GM21619 (cell line): ENCODE data around the gene ACSF2.
"Not testable (repeated sequence)": the region's sequence is repeated elsewhere in the genome, so short reads cannot be mapped to it uniquely, and the experiment has no call there.

Source experiments
- ATAC-seq: cut with Tn5 transposase; IDR thresholded peaks from one replicate; pipeline ENCODE4 v1.9.1; 2021; ENCODE audit not compliant: unreplicated experiment

Gene ACSF2

DNA sequence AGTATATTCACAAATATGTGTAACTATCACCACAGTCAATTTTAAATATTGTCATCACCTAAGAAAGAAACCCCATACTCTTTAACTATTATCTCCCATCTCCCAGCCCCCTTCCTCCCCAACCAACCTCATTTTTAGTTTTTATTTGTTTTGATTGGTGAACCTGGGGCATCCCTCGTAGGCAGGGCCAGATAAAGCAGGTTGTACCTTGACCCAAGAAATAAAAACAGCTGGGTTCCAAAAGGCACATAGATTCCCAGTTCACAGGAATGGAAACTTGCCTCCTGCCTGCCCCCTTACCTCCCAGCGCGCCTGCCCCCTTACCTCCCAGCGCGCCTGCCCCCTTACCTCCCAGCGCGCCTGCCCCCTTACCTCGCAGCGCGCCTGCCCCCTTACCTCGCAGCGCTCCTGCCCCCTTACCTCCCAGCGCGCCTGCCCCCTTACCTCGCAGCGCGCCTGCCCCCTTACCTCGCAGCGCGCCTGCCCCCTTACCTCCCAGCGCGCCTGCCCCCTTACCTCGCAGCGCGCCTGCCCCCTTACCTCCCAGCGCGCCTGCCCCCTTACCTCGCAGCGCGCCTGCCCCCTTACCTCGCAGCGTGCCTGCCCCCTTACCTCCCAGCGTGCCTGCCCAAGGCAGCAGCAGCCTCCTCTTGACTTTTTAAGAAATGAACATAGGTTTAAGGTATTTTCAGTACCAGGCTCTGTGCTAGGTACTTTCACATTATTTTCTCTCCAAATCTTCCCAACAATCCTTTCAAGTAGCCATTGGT is 49.9 kb downstream of the ACSF2 start:
- not testable (repeated sequence) for ATAC-seq

GRCh38 chr17:50476545-50477315 is 50.7 kb downstream of the ACSF2 start:
- no peak for ATAC-seq

DNA sequence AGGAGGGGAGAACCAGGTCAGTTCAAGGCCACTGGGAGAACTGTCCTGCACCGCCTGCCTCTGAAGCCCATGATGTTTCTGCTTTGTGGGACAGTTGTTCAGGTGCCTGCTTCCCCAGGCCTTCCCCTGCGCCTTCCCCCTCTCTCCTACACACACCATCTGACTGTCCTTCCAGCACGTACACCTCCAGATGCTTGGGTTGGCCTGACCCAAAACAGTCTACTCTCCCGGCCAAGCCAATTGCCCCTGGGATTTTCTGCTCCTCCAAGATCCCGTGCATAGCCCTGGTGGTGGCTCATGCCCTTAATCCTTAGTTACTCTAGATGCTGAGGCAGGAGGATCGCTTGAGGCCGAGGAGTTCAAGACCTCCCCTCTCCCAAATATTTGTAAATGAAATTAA is 52.0 kb downstream of the ACSF2 start:
- no peak for ATAC-seq

GRCh38 chr17:50478391-50479381 is 52.7 kb downstream of the ACSF2 start, which contains the start of gene RSAD1:
TSS of gene RSAD1 (plus strand) at chr17:50478860. CDS start at chr17:50478885, 25 bp downstream.
- ATAC-seq: peak; percentile 78

GRCh38 chr17:50479522-50480141 is 53.6 kb downstream of the ACSF2 start:
- ATAC-seq: no peak

DNA sequence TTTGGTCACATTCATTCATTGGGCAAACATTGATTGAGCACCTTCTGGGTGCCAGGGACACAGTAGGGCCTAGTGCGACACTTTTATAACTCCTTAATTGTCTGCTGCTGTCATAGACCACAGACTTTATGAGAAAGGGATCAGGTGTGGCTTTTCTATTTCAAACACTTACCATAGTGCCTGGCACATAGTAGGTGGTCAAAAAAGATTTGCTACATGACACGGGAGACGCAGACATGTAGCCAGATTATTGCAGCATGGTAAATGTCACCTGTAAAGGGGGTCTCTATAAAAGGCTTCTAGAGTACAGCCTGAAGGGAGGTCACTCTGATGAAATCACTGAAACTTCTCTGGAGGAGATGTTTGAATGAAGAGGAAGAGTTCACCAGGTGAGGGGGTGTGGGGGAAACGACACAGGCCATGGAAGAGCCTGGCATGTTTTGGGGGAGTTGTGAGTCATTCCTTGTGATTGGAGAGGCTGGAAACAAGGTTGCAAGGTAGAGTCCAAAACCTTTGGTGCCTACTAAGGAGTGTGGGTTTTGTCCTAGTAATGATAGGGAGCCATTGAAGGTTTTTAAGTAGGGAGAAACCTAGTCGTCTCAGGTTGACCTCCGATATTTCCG is 54.2 kb downstream of the ACSF2 start:
- ATAC-seq: no peak

DNA sequence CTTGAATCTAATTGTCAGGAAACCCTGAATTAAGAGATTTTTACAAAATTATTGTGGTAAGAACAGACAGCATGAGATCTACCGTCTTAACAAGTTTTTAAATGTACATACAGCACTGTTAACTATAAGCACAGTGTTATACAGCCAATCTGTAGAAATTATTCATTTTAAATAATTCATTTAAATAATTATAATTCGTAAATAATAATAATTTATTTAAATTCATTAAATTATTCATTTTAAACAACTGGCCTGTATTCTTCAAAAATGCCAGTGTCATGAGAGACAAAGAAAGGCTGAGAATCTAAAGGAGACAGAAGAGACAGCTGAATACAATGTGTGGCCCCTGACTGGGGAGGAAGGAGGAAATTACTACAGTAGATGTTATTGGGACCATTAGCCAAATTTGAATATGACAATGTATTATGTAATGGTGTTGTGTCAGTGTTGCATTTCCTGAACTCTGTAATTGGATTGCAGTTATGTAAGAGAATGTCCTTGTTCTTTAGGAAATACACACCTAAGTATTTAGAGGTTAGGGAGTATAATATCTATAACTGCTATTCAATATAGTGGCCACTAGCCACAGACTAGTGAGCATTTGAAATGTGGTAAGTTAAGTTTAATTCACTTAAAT is 55.0 kb downstream of the ACSF2 start:
- ATAC-seq: no peak

GRCh38 chr17:50481648-50482047 is 55.6 kb downstream of the ACSF2 start:
- no peak for ATAC-seq

DNA sequence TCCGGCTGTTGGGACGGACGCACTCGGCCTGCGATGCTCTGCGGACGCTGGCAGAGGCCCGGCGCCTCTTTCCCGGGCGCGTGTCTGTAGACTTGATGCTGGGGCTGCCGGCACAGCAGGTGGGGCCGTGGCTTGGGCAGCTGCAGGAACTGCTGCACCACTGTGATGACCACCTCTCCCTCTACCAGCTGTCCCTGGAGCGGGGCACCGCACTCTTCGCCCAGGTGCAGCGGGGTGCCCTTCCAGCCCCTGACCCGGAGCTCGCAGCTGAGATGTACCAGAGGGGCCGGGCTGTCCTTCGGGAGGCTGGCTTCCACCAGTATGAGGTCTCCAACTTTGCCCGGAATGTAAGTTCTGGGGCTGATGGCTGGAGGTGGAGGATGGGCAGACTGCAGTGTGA is 56.1 kb downstream of the ACSF2 start:
- ATAC-seq: no peak

DNA sequence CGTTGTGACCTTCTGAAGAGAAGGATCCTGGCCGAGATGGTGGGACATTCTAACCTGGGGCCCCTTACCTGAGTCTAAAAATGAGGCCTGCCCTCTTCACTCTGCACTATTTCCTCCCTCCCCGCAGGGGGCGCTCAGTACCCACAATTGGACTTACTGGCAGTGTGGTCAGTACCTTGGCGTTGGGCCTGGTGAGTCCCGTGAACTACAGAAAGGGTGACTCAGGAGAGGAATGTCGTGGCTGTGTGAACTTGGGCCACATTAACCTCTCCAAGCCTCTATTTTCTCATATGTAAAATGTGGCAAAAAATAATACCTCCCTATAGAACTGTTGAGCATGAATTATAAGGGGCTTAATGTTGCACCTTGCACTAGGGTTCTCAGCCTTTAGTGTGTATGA is 56.5 kb downstream of the ACSF2 start:
- ATAC-seq: peak; percentile 37

DNA sequence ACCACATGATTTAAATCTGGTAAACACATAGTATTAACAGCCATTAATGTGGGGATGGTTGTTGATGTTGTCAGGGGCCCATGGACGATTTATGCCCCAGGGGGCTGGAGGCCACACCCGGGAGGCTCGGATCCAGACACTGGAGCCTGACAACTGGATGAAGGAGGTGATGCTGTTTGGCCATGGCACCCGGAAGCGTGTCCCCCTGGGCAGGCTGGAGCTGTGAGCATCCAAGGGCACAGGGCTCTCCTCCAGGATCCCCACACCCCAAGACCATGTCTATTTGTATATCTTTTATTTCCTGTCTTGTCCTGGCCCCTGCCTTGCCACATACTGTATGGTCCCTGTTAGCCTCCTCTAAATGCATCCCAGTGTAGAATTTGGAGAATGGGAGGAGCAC is 57.2 kb downstream of the ACSF2 start:
- no peak for ATAC-seq

- no peak for ATAC-seq
Measured at GRCh38 chr17:50484386-50485155, 58.6 kb downstream of the ACSF2 start.

DNA sequence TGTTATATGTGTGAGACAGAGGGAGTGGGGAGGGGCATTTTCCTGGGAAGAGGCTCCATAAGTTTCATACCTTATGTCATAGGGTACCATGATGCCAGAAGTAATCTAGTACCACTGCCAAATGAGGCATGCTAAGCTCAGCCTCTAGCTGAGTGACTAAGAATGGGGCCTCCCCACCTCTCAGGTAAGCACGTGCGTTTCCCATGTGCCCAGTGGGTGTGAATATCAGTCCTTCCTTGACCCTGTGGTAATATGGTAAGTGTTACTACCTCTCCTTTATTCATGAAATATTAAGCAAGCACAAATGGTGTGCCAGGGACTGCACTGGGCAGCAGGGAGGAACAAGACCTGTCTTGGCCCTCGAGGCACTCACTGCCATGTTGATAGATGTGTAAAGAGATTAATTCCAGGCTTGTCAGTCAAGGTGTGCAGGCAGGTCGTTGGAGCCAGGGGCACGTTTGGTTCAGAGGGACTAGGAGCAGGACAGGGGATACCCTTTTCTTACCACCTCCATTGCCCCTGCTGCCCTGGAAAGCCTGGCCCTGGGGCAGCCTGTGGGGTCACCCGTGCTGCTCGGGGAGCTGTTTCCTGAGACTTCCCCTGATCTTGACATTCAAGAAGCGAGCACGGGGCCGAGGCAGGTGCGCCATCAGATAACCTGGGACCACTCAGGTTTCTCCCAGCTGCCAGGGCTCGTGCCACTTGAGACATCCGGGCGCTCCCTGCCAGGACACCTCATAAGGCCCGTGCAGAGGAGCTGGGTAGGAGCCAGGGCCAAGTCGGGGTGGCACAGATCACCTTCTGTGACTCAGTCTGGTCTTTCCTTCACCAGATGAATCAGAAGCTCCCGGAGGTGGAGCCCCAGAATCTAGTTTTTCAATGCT is 61.4 kb downstream of the ACSF2 start:
- no peak for ATAC-seq

GRCh38 chr17:50488880-50489279 is 62.9 kb downstream of the ACSF2 start:
- no peak for ATAC-seq

DNA sequence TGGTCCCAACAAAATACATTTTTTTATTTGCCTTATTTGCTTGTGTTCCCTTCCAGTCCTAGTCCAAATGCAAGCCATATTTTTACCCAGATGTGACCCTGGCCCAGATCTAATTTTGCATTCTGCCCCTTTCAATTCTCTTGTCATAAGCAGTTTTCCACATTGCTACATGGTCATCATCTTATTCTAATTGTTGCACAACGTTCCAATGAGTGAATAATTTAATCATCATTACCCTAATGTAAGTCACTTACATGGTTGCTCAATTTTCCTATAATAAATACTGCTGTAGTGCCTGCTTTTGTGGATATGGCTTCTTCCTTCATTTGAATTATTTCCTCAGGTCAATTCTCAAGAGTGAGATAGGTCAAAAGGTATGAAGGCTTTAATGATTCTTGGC is 65.5 kb downstream of the ACSF2 start:
- no peak for ATAC-seq

DNA sequence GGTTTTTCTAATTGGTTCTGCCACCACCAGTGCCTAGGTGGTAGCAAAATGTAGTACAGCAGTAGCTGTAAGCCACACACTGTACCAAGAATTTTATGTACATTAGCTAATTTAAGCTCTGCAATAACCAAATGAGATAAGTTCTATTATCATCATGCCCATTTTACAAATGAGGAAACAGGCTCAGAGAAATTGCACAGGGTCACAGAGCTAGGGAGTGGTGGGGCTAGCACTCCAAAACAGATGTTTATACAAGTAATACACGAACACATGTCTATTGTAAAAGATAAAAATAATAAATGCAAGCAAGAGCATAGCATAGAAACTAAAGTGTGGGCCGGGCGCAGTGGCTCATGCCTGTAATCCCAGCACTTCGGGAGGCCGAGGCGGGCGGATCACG is 66.2 kb downstream of the ACSF2 start:
- no peak for ATAC-seq

DNA sequence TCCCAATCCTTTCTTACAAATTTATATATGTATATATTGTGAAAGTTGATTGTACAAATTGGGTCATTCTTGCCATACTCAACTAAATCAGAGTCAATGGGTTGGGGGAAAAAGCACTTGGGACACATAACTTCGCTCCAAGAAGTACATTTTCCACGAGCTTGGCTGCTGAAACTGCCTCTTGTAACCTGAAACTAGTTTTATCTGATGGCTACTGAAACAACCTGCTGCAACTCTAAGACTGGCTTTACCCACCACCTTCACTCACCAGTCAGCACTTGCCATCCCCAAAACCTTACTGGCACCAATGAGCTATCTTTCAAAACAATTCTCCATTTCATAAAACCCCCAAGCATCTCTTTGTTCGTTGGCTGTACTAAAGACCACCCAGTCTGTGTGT is 67.7 kb downstream of the ACSF2 start:
- ATAC-seq: no peak

GRCh38 chr17:50495217-50495823 is 69.3 kb downstream of the ACSF2 start:
- no peak for ATAC-seq
